DND-41 (cell line): Measurements from ENCODE around the gene STMN3.

Experiments
- EZH2 ChIP-seq: IDR thresholded peaks from 3 replicates; pipeline ENCODE4 v1.6.1; 2012; ENCODE audit warnings: borderline replicate concordance, low read depth, mild to moderate bottlenecking, moderate library complexity, low read length, inconsistent platforms; ENCODE audit not compliant: severe bottlenecking
- TF ChIP-seq, protein P1 (sequence below): IDR thresholded peaks from 2 replicates; pipeline ENCODE4 v1.5.1; 2012; ENCODE audit warnings: borderline replicate concordance, low read length, moderate library complexity, mild to moderate bottlenecking; ENCODE audit not compliant: poor library complexity, severe bottlenecking; ENCODE audit errors: extremely low read depth

DNA sequence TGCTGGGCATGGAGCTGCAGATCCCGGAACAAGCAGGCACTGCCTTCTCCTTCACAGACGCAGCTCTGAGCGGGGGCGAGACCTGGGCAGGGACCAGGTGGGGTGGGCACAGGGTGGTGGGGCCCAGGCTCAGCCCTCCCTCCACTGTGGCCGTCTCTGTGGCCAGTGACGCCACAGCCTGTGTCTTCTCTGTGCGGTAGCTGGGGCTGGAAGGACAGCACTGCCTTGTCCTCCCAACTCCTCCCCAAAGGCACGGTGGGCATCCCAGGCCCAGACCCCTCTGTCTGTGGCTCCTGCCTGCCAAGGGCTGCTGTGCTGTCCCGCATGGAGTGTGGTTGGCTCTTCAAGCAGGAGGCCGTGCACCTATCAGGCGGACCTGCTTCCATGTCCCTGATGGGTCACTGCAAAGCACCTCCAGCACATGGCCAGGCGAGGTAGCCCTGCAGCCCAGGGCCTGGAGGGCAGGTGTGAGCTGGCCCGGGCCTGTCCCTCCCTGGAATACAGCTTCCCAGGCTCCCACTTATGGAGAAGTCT lies 28.5 kb upstream of the STMN3 start:
- TF ChIP-seq, protein P1, sequence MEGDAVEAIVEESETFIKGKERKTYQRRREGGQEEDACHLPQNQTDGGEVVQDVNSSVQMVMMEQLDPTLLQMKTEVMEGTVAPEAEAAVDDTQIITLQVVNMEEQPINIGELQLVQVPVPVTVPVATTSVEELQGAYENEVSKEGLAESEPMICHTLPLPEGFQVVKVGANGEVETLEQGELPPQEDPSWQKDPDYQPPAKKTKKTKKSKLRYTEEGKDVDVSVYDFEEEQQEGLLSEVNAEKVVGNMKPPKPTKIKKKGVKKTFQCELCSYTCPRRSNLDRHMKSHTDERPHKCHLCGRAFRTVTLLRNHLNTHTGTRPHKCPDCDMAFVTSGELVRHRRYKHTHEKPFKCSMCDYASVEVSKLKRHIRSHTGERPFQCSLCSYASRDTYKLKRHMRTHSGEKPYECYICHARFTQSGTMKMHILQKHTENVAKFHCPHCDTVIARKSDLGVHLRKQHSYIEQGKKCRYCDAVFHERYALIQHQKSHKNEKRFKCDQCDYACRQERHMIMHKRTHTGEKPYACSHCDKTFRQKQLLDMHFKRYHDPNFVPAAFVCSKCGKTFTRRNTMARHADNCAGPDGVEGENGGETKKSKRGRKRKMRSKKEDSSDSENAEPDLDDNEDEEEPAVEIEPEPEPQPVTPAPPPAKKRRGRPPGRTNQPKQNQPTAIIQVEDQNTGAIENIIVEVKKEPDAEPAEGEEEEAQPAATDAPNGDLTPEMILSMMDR: no peak
- TF ChIP-seq EZH2: no peak
